NCI-H1092 (cell line): ENCODE measurements around the gene PSME1.

Experiments used
- DNase-seq: peaks from one replicate; lab custom pipeline; 2025; lab: John Stamatoyannopoulos, UW

Gene PSME1

DNA sequence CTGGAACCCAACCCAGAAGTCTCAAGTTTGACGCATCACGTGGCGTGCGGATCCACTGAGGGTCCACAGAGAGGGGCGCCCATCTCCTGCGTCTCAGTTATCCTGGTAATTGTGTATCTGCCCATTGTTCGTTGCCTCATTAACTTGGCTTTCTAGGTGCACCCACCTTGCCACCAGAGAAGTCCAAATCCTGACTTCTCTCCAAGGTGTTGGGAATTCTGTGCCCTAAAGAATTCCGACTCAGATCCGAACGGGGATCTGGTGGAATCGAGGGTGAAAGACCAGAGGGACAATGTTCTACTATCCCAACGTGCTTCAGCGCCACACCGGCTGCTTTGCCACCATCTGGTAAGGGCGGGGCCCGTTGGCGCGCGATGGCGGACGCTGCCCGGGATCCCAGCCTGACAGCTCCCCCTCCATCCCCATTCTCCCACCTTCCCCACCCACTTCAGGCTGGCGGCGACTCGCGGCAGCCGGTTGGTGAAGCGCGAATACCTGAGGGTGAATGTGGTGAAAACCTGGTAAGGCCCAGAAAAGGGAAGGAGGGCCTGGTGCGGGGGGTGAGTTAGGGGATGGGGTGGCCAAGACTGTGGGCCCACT is 36.4 kb downstream of the PSME1 start:
- DNase-seq, result no peak

DNA sequence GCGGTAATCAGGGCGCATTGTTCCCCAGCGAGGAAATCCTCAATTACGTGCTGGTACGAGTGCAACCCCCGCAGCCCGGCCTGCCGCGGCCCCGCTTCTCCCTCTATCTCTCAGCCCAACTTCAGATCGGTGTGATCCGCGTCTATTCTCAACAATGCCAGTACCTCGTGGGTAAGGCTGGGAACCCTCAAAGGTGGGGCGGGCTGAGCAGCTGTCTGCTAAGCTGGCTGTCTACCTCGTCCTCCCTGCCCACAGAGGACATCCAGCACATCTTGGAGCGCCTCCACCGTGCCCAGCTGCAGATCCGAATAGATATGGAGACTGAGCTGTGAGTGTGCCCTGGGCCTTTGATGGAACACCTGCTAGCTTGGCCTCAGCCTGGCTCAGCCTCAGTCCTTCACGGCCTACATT is 36.9 kb downstream of the PSME1 start:
- DNase-seq, result no peak

DNA sequence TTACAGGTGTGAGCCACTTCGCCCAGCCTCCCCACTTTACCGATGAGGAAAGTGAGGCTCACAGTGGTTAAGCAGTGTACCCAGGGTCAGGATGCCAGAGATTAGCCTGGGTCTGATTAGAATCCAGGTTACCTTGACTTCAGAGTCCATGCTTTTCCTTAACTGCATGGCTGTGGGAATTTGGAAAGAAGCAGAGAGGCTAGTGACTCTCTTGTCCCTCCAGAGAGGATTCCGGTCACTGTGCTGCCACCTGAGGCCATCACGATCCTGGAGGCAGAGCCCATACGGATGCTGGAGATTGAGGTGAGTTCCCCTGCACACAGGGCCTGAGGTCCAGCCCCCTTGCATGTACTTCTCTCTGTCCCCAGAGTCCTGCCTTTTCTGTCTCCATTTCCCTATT is 40.6 kb downstream of the PSME1 start:
- DNase-seq, result no peak

DNA sequence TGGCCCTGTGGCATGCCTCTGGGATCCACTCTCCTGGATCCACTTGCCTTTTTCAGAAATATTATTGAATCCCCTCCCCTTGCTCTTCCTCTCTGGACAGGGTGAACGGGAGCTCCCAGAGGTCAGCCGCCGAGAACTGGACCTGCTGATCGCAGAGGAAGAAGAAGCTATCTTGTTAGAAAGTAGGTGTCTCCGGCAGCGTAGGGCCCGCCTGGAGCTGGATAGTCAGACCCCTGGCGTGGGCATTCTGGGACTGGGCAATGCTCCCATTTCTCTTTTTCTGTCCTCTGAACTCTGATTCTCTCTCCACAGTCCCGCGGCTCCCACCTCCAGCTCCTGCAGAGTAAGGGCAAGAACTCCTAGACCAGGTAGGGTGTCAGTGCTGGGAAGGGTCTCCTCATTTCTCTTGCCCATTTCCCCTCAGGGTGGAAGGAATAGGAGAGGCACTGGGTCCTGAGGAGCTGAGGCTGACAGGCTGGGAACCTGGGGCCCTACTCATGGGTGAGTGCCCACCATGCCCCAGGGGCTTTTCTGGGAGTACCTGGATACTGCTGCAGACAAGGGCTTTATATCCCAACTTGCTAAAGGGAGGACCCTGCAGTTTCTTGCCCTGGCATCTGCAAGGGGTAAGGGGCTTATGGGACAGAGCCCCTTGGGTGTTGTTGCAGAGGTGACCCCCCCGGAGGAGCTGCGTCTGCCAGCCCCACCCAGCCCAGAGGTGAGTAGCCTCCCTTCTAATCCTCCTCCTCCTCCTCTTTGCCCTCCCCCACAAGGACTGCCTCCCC is 41.2 kb downstream of the PSME1 start:
- no peak for DNase-seq

DNA sequence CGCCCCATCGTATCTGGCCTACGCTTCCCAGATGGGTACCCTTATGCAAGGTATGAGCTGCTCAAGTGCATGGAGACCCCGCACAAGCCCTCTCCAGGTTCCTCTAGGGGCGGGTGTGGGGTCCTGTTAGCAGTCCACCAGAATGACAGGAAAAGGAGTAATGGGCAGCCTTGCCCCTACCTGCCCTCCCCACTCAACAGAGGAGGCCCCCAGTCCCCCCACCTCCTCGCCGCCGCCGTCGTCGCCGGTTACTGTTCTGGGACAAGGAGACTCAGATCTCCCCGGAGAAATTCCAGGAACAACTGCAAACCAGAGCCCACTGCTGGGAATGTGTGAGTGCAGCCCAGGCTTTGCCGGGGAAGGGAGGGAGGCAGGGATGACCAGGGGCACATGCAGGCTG is 41.9 kb downstream of the PSME1 start:
- no peak for DNase-seq

DNA sequence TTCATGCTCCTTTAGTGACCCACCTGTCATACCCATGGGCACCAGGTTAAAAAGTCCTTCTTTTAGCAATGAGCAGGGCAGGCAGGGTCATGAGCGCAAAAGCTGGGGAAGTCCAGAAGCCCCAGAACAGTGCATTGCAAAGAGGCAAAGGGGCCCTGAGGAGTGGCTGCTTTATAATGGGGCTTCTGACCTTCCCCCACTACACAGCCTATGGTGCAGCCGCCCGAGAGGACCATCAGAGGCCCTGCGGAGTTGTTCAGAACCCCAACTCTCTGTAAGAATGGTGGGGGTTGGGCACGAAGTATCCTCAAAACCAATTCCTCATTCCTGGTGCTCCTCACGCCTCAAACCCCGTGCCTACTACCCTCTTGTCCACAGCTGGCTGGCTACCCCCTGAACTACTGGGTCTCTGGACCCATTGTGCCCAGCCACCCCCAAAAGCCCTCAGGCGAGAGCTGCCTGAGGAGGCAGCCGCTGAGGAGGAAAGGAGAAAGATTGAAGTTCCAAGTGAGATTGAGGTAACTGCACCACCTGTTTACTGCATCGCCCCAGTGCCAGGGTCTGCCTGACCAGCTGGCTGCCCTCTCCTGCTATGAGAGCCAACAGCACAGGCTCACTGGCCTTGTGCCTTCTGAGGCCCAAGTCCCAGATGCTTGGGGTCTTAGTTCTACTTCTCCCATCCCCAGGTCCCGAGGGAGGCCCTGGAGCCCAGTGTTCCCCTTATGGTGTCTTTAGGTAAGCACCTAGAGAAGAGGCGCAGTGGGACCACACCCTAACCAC is 42.6 kb downstream of the PSME1 start:
- no peak for DNase-seq

DNA sequence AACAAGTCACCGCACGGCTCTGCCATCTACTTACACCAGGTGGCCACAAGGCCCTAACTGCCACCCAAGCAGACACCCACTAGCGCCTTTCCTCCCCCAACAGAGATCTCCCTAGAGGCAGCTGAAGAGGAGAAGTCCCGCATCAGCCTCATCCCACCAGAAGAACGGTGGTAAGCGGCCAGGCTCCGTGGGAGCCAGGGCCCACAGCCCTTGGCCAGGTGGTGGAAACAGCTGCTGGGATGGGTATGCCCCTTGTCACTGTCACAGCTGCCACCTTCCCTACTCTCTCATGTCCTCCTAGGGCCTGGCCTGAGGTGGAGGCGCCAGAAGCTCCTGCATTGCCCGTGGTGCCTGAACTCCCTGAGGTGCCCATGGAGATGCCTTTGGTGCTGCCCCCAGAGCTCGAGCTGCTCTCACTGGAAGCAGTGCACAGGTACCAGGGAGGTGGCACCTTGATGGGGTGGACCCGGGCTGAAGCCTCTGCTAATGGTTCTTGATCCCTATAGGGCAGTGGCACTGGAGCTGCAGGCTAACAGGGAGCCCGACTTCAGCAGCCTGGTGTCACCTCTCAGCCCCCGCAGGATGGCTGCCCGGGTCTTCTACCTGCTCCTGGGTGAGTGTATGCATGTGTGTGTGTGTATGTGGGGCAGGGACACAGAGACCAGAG is 43.4 kb downstream of the PSME1 start:
- no peak for DNase-seq

DNA sequence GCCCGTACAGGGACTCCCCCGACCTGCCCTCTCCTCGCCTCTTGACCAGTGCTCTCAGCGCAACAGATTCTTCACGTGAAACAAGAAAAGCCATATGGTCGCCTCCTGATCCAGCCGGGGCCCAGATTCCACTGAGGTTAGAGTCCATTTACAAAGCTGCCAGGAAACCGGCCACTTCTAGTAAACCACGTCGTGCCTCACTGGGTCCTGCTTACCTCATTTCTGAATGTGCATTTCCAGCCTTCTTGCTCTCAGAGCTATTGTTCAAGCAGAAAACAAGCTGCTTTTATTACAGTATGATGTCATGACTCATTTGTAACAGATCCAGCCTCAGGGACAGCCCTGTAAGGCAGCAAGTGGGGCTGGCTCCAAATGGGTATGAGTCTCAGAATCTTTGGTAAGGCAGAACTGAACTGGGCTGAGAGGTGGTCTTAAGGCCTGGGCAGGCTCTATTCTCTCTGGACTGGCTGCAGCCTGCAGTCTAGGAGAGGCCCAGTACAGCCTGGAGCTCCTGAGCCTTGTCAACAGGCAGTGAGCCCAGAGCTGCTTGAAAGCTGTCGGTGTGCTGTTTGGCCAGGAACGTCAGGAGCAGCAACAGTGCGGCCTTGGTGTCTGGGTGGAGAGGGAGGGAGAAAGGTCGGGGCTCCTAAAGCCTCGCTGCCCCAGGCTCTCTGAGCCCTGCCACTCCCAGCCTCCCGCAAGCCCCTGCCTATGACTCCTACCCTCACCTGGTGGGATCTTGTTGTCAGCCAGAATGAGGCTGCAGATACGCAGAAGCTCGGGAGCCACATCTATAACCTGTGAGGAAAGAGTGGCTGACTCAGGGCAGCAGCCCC is 44.2 kb downstream of the PSME1 start:
- no peak for DNase-seq

DNA sequence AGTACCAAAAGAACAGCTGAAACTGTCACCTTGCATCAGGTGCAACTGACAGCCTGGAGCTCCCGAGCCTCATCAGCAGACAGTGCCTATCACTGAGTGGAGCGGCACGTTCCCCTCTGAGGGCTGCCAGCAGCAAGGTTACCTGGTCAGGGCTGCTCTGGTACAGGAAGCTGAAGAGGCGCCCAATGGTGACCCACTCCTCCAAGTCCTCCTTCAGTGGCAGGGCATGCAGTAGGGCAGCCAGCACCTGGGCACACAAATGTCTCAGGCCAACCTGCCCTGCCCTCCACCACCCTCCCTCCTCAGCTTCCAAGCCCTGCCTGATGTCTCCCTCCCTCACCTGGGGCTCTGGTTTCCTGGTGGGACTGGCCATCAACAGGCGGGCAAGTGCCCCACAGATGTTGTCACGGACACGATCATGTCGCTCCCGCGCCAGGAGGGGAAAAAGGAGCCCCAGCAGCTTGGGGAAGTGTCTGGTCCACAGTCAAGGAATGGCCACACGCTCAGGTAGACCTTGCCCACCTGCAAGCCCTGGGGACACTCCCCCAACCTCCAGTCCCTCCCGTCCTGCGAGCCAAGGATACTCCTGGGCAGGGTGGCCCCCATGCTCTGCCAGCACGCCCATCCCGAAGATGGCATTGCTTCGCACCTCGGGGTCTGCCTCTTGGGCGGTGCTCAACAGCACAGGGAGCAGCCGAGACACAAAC is 45.5 kb downstream of the PSME1 start:
- DNase-seq, result no peak

DNA sequence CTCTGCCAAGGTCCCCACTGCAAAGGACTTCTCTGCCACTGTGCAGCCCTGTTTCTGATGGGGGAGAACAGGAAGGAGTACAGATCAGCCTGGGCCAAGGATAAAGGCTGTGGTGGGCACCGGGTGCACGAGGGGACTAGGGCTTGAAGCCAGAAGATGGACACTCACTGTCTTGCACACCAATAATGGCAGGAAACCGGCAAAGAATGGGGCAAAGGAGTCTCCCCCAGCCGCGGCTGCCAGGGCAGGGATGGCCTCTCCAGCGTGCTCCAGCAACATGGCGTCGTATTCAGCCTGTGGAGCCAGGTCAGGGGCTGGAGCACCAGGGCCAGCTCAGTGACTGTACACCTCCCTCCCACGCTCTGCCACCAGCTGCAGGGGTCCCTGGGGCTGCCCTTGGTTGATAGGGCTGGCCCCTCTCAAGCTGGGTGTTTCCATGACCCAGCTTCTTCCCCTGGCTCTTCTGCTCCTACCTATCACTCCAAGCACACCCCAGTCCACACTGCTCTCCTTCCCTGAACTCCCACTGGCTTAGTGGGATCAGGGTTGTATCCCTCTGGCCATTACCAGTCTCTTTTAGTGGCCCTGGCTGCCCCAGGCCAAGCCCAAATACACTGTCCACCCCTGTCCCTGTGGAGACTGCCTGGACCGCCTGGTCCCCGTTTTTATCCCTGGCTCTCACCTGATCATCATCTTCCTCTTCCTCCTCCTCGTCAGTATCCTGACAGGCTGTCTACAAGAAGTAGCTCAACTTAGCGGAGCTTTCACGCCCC is 46.3 kb downstream of the PSME1 start:
- no peak for DNase-seq

DNA sequence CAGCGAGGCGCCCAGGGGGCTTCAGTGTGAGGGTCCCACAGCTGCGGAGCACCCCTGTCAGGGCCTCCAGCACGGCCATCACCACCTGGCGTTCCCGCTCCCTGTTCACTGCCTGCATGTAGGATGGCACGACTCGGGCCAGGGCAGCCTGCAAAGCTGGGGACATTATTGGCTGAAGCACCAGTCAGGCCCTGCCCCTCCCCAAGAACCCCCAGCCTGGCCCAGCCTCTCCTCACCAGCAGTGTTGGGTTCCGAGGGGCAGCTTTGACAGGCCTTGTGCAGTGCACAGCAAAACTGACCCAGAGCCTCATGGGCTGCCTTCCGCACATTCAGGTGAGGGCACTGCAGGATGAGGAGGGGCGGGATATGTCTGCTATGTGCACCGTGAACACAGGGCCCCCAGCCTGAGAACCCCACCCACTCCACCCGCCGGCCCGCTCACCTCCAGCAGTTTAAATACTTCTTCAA is 47.1 kb downstream of the PSME1 start:
- no peak for DNase-seq

DNA sequence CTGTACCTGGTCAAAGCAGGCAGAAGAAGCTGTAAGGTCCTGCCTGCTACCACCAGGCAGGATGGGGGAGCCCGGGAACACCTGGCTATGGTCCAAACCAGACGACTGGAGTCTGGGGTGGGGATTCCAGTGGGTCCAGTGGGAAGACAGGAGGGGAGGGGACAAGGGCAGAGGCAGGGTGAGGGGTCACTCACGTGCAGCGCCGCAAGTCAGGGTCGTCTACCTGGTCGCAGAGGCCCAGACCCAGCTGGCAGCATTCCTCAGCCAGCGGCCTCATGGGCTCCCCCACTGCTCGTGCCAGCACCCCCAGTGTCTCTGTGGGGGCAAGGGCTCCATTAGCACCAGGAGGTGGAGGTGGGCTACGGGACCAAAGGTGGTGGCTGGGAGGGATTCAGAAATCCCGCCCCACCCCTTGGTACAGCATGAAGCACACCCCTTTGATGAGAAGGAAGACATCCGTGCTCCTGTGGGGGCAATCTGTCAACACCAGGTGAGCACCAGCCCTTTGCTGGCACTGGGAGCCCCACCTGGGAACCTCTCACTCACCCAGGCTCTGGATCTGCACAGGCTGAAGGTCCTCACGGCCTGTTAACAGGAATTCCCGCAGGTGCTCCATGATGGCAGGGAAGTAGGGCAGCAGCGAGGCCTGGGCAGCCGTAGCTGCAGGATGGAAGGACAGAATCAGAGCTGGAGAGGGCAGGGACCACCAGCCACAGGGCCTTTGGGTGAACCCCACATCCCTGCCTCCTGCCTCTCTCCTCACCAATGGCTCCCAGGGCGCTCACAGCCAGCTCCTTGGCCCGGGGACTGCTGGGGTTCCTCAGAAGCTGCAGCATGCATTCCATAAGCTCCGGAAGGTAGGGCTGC is 48.3 kb downstream of the PSME1 start:
- DNase-seq, result no peak

DNA sequence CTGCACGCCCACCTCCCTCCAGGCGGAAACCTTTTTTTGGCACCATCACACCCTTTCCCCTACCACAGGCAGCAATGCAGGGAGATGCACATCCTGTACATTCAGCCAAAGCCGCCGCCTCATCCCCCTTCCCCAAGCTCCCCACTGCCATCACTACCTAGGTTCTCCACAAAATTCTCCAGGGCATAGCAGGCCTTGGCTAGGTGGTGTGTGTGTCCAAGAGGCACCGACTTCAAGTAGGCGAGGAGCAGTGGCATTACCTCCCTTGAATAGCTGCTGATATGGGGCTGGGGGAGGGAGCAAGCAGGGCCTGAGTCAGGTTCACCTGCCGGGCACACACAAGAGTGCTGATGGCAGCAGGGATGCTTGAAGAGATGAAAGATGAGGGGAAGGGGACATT is 49.0 kb downstream of the PSME1 start:
- no peak for DNase-seq

DNA sequence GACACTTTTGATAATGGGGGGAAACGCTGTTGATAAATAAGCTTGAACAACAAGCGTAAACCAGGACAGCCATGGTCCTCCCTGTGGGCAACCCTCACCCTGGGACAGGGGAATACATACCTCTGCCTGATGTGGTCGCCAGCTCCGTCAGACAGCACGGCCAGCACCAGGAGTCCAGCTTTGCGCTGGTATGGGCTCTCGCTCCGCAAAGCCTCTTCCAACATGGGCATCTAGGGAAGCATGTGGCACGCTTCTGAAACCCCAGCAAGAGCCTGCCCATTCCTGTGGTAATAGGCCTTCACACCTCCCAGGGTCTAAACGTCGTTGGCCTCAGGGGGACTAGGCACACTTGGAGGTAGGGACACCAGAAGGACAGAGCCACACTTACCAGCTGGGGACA is 49.7 kb downstream of the PSME1 start:
- DNase-seq, result no peak

DNA sequence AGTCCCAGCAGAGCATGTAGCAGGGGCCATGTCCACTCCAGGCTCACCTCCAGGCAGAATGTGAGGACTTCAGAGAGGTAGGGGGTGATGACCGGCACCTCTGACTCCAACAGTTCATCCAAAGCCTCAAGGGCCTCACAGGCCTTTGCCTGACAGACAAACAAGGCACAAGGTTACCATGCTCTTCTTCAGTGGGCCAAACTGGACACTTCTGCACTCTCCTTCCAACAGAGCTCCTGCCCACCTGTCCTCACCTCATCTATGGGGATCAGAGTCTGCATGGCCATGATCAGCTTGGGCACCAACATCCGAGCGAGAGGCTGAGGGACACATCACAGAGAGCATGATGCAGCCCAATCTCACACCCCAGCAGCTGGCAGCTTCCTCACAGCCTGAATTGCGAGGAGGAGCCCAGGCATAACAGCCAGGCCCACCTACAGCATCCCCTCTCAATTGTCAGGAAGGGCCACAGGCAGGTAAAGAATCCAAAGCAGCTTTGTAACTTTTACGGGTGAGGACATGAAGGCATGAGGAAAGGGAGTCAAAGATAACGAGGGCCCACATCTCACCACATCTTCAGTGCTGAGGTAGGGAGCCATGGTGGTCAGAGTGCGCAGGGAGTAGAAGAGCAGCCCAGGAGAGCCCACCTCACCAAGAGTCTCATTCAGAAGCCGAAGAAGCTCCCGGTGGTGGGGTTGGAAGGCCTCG is 51.0 kb downstream of the PSME1 start:
- DNase-seq, result no peak

DNA sequence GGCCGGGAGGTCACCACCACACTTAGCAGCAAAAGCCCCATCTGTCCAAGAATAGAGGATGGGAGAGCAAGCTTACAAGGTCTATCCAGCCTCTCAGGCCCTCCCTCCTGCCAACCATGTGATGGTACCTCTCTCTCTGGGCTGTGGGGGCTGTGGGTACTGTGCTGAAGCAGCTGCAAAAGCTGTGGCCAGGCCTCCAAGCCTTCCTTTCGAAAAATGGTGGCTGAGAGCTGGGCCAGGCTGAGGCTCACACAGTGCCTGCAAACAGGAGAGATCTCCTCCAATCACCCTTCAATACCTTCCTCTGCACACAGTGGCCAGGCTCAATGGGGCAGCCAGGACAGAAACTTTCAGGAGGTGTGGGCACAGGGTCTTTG is 51.5 kb downstream of the PSME1 start:
- no peak for DNase-seq
